Type B pancreatic cell (in vitro differentiated cells): ENCODE measurements around the gene NUBPL. TPM values are rescaled to one million over a fixed set of nuclear protein-coding genes. Genes with fewer than 3 reads are reported as not detected.

Experiments
- DNase-seq: peaks from one replicate; pipeline ENCODE4 v3.0.0; 2021; ENCODE audit warnings: mixed read lengths; ENCODE audit not compliant: unreplicated experiment; ENCODE audit errors: extremely low spot score
- H3K27ac Mint-ChIP-seq: 2 replicates; pipeline ENCODE4 v1.8.0; 2021; ENCODE audit warnings: mild to moderate bottlenecking, mixed read lengths
- H3K27me3 Mint-ChIP-seq: 2 replicates; pipeline ENCODE4 v1.8.0; 2021; ENCODE audit warnings: mixed read lengths
- H3K36me3 Mint-ChIP-seq: 2 replicates; pipeline ENCODE4 v1.8.0; 2021; ENCODE audit warnings: mixed read lengths
- H3K4me1 Mint-ChIP-seq: one replicate; pipeline ENCODE4 v1.8.0; 2021; ENCODE audit warnings: mixed read lengths; ENCODE audit not compliant: unreplicated experiment
- H3K4me3 Mint-ChIP-seq: 2 replicates; pipeline ENCODE4 v1.8.0; 2021; ENCODE audit warnings: mild to moderate bottlenecking, mixed read lengths
- H3K9me3 Mint-ChIP-seq: 2 replicates; pipeline ENCODE4 v1.8.0; 2021; ENCODE audit warnings: mixed read lengths
- total RNA-seq: library from RNA; stranded (reverse); gene quantifications from 2 replicates; pipeline ENCODE4 v1.2.1, GENCODE V29; 2021; ENCODE audit warnings: low replicate concordance
- TF ChIP-seq, protein P1 (sequence below): fragments of 200-600 bp; sonication (generic); conservative IDR thresholded peaks from 2 replicates; pipeline ENCODE4 v1.5.0; 2021; ENCODE audit warnings: antibody characterized with exemption, mild to moderate bottlenecking

NUBPL gene
- total RNA-seq, 1 donor from 2014 or later: 16.5 TPM

DNA sequence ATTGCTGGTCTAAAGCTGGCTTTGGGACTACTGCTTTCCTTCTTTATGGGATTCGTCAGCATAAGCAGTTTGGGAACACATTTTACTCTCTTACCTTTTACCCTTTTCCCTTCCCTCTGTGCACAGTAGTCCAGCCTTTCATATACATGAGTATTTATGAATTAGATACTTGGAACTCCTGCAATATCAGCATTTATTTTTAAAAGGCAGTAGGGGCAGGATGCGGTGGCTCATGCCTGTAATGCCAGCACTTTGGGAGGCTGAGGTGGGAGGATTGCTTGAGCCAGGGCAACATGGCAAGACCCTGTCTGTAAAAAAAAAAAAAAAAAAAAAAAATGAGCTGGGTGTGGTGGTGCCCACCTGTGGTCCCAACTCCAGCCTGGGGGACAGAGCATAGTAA, 3.0 kb downstream of the NUBPL start:
- no peak for DNase-seq
- TF ChIP-seq, protein P1, sequence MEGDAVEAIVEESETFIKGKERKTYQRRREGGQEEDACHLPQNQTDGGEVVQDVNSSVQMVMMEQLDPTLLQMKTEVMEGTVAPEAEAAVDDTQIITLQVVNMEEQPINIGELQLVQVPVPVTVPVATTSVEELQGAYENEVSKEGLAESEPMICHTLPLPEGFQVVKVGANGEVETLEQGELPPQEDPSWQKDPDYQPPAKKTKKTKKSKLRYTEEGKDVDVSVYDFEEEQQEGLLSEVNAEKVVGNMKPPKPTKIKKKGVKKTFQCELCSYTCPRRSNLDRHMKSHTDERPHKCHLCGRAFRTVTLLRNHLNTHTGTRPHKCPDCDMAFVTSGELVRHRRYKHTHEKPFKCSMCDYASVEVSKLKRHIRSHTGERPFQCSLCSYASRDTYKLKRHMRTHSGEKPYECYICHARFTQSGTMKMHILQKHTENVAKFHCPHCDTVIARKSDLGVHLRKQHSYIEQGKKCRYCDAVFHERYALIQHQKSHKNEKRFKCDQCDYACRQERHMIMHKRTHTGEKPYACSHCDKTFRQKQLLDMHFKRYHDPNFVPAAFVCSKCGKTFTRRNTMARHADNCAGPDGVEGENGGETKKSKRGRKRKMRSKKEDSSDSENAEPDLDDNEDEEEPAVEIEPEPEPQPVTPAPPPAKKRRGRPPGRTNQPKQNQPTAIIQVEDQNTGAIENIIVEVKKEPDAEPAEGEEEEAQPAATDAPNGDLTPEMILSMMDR: no peak
- Mint-ChIP-seq H3K4me3 (no peak overlapping the region), H3K4me1 (peaks cover 21% of the 10 kb centered on the region), H3K27me3 (peaks cover 4% of the 10 kb centered on the region), H3K36me3 (peaks cover 5% of the 10 kb centered on the region), H3K9me3 (no peaks in the 10 kb centered on the region), H3K27ac (no peak overlapping the region)

DNA sequence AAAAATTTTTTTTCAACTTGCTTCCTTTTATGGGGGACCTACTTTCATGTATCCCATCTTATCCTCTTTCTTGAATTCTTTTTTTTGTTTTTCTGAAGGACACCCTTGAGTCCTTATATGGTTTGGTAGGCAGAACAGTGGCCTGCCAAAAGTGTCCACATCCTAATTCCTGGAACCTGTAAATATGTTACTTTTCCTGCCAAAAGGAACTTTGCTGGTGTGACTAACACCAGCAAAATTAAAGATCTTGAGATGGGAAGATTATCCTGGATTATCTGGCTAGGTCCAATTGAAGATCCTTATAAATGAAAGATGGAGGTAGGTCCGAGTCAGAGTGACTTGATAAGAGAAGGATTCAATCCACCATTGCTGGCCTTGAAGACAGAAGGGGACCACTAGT, 5.3 kb downstream of the NUBPL start:
- no peaks in the 10 kb centered on the region for H3K9me3 Mint-ChIP-seq
- TF ChIP-seq, protein P1: no peak
- H3K4me1 Mint-ChIP-seq: peaks cover 25% of the 10 kb centered on the region
- no peak for DNase-seq
- H3K36me3 Mint-ChIP-seq: peaks cover 5% of the 10 kb centered on the region
- no peak overlapping the region for H3K27ac Mint-ChIP-seq
- no peak overlapping the region for H3K4me3 Mint-ChIP-seq
- H3K27me3 Mint-ChIP-seq: no peaks in the 10 kb centered on the region

DNA sequence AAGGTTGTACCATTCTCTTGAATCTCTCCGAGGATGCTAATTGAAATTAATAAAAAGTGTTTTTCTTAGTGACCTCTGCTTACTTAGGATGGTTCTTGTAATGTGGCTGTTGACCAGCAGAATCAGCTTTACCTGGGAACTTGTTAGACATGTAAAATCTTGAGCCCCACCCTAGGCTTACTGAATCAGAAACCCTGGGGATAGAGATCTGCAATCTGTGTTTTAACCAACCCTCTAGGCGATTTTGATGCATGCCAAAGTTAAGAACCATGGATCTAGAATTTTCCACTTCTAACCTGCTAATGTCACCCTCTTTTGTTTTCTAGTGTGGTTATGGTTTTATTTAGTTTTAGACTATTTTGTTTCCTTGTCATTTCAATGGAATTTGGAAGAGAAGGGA, 6.5 kb downstream of the NUBPL start:
- DNase-seq: no peak
- H3K27ac Mint-ChIP-seq: no peak overlapping the region
- H3K27me3 Mint-ChIP-seq: no peaks in the 10 kb centered on the region
- H3K4me3 Mint-ChIP-seq: no peak overlapping the region
- no peaks in the 10 kb centered on the region for H3K9me3 Mint-ChIP-seq
- H3K4me1 Mint-ChIP-seq: peaks cover 20% of the 10 kb centered on the region
- peaks cover 5% of the 10 kb centered on the region for H3K36me3 Mint-ChIP-seq
- TF ChIP-seq, protein P1: no peak

DNA sequence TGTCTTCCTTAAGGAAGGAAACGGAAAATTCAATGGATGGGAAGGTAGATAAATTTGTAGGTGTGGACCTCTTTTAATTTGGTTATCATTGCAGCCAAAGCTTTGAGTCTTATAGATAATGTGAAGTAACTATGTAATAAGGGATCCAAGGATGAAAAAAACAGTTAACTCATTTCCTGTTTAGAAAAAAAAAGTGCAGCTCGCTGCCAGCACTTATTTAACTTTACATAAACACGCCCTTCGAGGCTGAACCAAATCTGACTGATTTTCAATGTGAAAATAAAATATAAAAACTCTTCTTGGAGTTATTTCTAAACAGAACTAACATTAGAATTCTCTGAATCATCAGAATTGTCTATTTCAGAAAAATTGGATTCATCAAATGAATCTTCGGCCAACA, 7.0 kb downstream of the NUBPL start:
- H3K36me3 Mint-ChIP-seq: peaks cover 5% of the 10 kb centered on the region
- no peaks in the 10 kb centered on the region for H3K9me3 Mint-ChIP-seq

GRCh38 chr14:31568671-31569070, 7.5 kb downstream of the NUBPL start:
- Mint-ChIP-seq H3K4me3 (no peak overlapping the region), H3K9me3 (no peaks in the 10 kb centered on the region), H3K27me3 (no peaks in the 10 kb centered on the region), H3K4me1 (peaks cover 11% of the 10 kb centered on the region), H3K27ac (no peak overlapping the region), H3K36me3 (peaks cover 5% of the 10 kb centered on the region)
- no peak for DNase-seq
- TF ChIP-seq, protein P1: no peak

More for the DNA sequence above, 7.0 kb downstream of the NUBPL start:
- TF ChIP-seq, protein P1: no peak
- Mint-ChIP-seq H3K27ac (no peak overlapping the region), H3K4me1 (peaks cover 16% of the 10 kb centered on the region), H3K4me3 (no peak overlapping the region), H3K27me3 (no peaks in the 10 kb centered on the region)
- no peak for DNase-seq

GRCh38 chr14:31572955-31573354, 11.8 kb downstream of the NUBPL start:
- DNase-seq: no peak
- no peak overlapping the region for H3K27ac Mint-ChIP-seq
- H3K36me3 Mint-ChIP-seq: peaks cover 4% of the 10 kb centered on the region
- no peak overlapping the region for H3K4me3 Mint-ChIP-seq
- no peaks in the 10 kb centered on the region for H3K9me3 Mint-ChIP-seq
- peaks cover 6% of the 10 kb centered on the region for H3K4me1 Mint-ChIP-seq
- TF ChIP-seq, protein P1: no peak
- H3K27me3 Mint-ChIP-seq: no peaks in the 10 kb centered on the region
